Measurements from ENCODE around the gene DYNLT1.
"Not testable (repeated sequence)": the region's sequence is repeated elsewhere in the genome, so short reads cannot be mapped to it uniquely, and the experiment has no call there.

DYNLT1 gene

DNA sequence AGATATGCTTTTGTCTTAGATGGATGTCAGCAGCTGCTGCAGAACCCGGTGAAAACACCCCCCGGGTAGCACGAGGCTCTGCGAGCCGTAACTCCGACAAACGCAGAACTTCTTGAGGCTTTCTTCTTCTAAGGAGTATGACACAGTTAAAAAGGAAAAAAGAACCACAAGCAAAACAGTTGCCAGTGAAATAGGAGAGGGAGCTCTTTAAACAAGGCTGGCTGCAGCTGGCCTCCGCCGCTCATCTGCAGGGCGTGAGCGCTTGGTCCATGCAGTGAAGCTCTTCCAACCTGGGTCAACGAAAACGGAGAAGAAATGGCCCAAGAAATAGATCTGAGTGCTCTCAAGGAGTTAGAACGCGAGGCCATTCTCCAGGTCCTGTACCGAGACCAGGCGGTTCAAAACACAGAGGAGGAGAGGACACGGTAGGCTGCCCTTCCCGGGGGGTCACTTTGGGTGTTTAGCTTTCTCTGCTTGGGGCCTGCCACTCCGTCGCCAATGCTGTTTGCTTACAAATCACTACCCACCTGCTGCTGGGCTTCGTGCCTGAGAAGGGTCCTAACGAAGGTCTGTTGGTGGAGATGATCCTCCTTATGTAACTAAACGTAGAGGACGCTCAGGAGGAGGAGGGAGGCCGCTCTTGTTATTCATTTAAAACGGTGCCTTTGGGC is 18.5 kb upstream of the DYNLT1 start:
- DNase-seq, result peak; percentile 50

DNA sequence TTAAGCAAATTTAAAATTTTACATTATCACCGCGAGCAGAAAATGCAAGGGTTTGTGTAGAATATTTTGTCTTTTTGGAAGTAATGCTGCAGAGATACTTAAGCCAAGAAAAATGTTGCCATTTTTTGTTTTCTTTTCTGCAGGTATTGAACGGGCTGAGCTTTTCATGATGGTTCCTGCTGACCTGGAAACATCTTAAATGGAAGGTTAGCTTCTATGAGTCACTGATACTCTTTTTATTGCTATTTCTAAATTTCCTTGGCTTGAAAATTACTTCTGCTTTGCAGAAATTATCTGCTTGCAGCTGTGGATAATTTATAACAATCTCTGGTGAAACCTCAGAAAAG is 18.0 kb upstream of the DYNLT1 start:
- no peak for DNase-seq

DNA sequence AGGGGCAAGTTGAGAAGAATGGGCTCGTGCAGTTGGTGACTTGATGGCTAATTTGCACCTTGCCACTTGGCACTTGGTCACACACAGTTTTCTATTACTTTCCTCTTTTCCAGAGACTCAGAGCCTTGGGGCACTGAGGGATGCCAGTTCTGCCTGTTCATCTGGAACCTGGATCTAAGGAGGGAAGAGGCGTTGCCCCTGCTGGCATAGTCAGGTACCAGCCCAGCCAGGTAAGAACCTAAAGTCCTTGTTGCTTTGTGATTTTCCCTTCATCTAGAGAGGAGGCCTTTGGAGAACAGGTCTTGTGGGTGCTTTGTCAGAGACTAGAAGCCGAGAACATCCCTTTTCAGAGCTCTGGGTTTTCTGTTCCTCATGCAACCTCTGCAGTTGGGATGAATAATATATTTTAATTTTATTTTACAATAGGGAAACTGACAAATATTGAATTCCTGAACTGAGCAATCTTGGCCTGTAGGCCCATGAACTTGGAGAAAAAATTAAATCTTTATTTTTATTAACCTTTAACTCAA is 16.7 kb upstream of the DYNLT1 start:
- no peak for DNase-seq

DNA sequence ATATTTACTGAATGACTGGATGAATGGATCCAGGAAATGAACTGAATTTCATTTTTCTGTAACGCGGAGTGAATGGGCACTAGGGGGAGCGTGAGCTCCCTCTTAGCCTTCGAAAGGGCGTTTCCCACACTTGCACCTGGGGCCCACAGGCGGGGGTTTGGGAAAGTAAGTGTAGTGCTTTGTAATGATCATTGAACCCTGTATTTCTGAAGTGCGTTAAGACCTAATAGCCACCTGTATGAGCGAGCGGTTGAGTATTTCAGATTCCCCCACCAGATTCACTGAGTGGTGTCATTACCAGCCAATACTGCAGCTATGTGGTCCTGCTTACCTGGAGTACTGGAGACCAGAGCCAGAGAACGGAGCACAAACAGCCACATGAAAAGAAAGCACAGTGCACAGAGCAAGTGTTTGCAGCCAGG is 15.8 kb upstream of the DYNLT1 start:
- DNase-seq, result no peak

DNA sequence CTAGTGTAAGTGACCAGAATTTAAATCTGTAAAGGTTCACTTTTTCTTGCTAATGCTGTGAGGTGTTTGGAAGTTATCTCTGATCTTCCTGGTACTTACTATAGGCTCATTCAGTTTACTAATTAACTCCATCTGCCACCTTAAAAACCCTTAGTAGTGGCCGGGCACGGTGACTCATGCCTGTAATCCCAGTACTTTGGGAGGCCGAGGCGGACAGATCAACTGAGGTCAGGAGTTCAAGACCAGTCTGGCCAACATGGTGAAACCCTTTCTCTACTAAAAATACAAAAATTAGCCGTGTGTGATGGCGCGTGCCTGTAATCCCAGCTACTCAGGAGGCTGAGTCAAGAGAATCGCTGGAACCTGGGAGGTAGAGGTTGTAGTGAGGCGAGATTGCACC is 12.4 kb upstream of the DYNLT1 start:
- not testable (repeated sequence) for DNase-seq

DNA sequence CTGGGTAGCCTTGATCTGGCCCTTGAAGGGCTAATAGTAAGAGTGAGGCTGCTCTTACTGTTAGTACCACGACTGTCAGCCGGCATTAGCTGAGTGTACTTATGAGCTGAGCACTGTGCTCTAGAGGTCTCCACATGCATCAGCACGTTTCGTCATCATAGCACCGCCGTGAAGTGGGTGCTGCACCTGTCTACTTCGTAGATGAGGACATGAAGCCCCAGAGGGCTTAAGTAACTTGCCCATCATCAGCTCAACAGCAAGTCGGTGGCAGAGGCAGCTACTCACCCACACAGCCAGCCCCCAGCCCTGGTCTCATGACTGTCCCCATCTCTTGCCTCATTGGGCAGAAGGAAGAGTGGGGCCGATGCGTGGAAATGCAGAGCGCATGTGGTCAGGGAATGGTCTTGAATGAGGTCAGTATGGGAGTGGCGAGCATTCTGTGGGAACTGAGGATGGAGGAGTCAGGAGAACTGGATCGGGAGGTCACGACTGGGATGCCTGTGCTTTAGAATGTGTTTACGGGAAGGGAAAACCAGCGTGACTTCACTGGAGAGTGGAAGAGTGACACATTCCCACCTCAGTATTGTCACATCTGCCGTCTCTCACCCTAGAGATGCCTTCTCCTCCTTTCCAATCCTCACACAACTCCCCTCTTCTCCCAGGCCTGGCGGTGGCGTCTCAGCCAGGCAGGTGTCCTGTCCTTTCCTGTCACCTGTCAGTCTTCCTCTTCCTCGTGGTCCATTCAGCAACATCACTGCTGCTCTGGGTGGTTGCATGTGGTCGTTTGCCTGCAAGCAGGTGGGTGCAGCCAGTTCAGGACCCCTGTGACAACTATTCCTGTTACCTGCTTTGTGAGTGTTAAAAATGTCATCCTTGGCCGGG is 11.3 kb upstream of the DYNLT1 start:
- DNase-seq, result no peak

DNA sequence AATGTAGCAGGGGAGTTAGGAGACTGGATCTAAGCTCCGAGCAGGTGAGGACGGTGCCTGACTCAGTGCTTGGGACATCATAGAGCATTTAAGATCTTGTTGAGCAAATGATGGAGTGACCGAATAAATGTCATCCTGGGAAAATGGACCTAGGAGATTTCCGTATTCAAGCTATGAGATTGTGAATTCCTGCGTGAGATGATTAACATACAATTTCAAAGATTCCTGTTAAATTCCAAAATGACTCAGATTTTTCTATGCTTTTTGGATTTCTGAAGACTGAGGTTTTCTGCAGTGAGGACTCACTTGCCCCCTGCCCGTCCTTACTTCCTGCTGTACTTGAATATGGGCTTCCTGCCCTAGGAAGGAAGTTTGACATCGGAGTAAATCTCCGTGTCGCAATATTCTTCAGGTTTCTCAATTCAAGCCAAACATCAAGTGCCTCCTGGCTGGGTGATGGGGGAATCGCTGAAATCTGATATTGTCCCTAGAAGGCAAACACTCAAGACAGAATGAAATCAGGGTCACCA is 10.5 kb upstream of the DYNLT1 start:
- no peak for DNase-seq

DNA sequence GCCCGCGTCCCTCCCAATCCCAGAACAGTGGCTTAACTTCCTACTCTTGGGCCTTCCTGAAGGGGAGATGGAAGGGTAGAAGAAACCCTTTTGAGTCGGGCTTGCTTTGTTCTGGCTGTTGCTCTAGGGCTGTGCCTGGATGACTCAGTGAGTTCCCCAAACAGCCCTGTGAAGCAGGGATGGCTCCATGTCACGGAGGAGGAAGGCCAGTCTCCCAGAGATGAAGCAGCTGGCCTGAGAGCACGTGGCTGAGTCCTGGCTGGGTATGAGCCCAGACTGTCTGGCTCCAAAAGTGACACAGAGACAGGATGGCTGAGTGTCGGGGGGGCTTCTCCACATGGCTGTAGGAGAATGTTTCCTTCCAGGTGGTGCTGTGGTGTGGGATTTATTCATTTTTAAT is 10.0 kb upstream of the DYNLT1 start:
- no peak for DNase-seq

DNA sequence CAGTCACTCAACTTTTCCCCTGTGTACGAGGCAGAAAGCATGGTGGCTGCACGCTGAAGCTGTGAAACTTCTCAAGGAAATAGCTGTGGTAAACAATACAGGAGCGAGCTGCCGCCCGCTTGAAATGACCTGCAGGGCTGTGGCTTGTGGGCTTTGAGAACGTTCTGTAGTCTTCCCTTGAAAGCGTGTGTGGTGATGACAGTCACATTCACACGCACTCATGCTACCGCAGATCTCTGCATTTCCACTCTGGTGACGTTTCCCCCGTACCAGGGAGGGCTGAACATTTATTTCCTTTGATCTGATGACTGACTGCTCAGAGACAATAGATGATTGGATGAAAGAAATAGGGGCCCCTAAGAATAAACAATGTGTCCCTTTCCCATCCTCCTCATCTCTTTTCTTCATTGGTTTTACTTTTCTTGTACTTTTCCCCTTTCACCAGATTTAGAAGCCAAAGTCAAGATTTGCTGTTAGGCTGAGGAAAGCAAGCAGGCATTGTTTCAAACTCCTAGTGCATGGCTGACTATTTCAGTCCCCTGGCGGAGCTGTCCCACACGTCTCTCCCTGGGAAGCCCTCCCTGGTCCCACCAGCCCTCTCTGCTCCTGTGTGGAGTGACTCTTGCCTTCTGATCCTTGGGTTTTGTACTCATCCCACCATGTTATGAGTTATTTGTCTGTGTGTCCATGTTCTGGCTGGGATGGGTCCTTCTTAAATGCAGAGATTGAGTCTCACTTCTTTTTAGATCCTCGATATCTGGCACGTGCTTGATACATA is 9.2 kb upstream of the DYNLT1 start:
- DNase-seq, result no peak

DNA sequence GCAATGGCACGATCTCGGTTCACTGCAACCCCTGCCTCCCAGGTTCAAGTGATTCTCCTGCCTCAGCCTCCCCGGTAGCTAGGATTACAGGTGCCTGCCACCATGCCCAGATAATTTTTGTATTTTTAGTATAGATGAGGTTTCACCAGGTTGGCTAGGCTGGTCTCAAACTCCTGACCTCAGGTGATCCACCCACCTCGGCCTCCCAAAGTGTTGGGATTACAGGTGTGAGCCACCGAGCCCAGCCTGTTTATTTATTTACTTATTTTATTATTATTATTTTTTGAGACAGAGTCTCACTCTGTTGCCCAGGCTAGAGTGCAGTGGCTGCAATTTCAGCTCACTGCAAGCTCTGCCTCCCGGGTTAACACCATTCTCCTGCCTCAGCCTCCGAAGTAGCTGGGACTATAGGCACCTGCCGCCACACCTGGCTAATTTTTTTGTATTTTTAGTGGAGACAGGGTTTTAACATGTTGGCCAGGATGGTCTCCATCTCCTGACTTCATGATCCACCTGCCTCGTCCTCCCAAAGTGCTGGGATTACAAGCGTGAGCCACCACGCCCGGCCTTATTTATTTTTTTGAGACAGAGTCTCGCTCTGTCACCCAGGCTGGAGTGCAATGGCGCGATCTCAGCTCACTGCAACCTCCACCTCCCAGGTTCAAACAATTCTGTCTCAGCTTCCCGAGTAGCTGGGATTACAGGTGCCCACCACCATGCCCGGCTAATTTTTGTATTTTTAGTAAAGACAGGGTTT is 7.6 kb upstream of the DYNLT1 start:
- DNase-seq, result not testable (repeated sequence)

DNA sequence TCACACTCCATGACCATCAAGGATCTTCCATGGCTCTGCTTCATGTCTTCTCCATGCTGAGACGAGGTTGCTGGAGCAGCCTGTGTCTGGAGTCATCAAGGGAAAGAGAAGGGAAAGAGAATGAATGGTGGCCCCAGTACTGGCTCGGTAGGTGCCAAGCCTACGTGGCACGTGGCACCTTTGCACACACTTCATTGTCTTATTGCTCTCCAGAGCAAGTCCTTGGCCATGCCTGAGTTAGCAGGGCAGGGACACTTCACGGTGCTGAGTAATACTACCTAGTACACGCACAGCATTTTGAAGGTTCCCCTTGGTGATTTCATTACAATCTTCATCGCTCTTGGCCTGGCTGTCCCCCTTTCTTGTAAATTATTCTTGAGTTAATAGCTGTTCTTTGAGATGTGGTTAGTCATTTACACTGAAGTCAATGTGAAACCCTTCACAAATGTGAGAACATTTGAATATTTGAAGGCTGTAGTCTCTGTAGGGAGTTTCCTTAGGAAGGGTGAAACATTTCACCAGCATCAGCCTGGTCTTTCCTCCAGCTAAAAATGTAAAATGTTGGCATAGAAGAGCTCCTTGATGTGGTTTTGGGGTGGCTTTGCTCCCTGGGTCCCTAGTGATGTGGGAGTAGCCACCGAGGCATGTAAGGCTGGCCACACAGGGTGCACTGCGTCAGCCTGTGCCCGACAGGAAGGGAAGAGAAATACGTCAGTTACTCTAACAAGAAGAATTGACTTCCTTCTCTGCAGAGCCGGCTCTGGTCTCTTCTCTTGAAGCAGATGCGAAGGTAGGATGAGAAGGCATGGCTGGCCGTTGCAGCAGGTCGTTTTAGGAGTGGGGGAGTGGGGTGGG is 5.0 kb upstream of the DYNLT1 start, which contains the start of gene SYTL3:
Gene SYTL3, plus strand, starts transcription at position 766 of the 855 bp plus-strand sequence. CDS start 13,215 bp downstream, outside the sequence.
- DNase-seq, result no peak

DNA sequence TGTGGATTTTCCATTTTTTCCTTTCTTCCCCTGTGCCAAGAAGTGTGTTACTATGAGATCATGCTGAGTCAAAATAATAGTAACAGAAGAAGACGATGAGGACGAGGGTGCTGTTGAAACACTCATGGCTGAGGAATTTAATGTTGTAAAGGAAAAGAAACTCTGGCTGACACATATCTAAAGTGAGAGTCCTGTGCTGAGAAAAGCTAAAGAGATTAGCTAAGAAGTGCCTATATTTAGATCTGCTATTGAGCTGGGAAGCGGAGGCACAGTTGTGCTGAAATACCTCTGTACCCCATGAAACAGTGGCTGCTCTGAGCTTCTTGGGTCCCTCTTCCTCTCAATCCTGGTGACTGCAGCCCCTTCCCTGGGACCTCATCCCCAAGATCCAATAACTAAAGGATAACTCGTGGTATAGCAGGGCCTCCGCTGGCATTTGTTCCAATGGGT is 4.2 kb upstream of the DYNLT1 start:
- no peak for DNase-seq

DNA sequence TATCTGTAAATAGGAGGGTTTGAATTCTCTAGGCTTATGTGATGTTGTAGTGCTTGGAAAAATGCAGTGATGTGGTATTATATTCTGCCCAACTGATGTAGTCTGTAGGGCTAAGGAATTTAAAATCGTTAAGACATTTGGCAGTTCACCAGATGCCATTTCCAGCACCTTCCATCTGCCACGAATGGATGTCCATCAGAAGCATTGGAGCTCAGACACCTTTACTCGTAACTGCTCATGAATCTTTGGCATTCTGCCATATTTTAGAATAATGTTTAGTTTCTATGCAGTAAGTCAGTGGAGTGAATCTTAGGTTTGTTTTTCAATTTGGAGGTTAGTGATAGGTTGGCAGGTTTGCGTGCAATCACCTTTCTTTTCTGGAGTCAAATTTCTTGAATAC is 3.0 kb upstream of the DYNLT1 start:
- DNase-seq, result no peak

DNA sequence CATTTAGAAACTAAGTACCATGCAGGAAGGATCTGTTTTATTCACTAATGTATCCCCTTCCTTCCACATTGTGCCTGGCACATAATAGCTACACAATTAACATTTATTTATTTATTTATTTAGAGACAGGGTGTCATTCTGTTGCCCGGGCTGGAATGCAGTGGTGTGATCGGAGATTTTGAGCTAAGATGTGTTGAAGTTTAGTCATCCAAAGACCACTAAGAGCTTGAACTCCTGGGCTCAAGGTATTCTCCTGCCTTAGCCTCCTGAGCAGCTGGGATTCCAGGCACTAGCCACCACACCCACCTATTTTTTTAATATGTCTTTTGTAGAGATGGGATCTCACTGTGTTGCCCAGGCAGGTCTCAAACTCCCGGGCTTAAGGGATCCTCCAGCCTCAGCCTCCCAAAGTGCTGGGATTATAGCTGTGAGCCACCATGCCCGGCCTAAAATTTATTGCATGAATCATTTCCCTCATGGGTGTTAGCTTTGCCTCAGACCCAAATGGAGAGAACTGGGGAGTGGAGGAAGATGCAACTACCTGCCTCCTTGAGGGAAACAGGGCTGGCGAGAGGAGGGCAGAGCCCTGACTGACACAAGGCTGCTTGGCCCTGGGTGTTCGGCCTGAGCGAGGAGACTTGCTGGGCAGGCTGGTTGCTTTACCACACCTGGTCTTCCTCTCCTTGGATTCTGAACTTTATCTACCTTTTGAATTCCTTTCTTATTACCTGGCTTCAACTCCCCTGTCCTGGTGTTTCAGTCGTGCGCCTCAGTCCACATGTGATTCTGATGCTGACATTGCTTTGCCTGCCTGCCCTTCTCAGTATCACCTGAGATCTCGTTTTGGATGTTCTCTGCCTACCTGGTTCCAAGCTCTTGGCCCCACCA is 1.7 kb upstream of the DYNLT1 start:
- no peak for DNase-seq

DNA sequence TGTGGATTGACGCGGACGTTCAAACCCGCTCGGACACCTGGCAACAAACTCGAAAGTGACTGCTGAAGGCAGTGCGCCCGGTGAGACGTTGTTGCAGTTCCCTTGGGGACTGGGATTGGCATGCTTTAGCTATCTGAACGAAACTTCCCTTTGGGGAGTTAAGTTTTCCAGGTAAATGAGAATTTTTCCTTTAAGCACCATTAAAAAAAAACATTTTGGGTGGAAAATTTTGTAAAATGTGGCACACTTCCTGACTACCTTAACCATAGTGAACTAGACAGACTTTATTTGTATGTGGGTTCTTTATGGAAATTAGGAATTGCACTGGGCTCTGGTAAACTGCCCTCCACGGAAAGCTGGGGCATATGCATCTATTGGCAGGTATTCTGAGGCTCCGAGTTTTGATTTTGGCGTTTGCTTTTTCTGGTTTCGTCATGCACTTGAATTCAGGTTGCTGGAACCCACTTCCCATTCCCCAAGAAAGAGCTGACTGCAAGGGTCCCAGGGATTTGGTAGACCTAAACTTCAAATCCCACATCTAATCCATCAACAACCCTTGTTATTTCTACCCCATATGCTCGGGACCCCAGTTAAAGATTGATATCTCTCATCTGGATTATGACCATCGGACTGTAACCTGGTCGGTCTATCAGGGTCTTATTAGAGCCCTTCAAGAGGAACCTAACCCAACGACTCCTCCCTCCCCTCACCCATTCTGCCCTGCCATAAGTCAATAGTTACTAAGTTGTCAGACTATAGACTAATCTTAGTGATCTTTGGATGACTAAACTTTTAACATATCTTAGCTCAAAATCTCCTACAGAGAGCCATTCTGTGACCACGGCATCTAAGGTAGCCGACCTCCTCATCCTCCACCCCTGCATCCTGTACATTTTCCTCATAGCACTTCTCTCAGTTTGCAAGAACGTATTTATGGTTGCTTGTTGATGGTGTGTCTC is 800 bp upstream of the DYNLT1 start:
- DNase-seq, result no peak

DNA sequence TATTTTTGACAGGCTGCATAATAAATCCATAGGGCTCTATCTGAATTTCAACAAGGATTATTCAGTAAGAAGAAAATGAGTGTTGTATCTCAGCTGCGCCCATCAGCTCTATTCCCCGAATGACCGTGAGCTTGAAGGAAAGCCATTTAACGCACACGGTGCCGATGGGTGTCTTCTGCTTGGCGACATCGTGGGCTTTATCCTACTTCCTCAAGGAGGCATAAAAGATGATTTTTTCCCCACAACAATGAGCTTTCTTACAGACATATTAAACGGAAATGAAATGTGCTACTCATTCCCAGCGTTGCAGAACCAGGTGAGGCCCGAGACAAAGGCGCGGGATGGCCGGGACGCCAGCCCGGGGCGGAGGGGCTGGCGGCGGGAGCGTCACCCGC is 710 bp downstream of the DYNLT1 start:
- no peak for DNase-seq

DNA sequence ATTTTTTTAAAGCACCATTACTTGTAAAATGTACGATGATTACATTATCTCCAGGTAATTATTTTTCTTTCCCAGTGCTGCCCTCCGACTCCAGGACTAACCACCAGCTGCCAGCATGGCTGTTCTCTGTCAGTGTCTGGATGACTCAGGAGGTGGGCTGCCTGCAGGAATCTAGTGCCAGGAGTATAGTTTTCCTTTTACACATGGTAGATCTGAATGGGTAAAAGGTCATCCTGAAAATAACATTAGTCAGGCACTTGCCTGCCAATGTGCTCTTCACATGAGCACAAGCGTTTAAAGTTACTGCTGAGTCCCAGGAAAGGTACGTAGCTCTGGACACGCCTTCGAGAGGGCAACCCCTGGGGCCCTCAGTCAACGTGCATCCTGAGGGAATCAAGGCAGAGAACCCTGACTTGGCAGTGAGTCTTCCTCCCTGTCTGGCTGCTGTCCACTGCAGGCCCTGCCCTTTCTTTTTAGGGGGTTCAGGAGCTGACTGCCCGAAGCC is 2.4 kb downstream of the DYNLT1 start:
- DNase-seq, result no peak

DNA sequence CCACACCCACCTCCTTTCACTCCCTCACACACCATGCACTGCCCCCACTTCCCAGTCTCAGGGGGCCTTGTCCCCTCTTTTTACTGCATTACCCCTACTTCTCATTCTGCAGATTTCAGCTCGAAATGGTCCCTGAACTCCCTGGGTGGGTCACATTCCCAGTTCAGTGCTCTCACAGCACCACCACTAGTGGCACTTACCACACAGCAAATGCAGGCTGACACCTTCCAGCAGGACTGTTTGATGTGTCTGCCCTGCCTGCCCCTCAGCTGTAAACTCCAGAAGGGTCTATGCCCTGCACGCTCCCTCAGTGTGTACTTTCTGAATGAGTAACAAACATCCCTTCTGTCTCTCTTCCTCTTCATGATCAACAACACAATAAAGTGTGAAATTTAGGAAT is 4.0 kb downstream of the DYNLT1 start:
- no peak for DNase-seq

DNA sequence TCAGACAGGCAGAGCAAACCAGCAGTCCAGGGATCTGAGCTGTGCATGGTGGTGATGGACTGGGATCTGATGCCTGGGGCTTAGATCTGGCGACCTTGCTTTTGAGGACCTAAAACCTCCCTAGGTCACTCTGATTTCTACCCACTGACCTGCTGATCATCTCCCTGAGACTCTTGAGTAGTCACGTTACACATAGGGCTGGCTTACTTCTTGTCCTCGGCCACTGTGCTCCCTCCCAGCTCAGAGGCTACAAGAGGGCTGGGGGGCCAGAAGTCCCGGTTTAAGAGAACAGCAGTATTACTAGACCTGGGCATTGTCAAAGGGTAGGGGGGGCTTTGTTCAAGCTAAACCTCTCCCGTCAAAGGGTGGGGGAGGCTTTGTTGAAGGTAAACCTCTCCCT is 5.5 kb downstream of the DYNLT1 start:
- no peak for DNase-seq
